Natural killer cell (primary cell): ENCODE data around the gene ZNF701. TPM values are rescaled to one million over a fixed set of nuclear protein-coding genes. Genes with fewer than 3 reads are reported as not detected.

Source experiments
- ATAC-seq, 3 donors: fragments of 150-1000 bp in 2 of 3; fragments of 200-7000 bp in 1 of 3; cut with Tn5 transposase; 1 replicate in 1 of 3; 2 replicates in 2 of 3; pipeline ENCODE4 v1.10.0; 2021; ENCODE audit warnings: mild to moderate bottlenecking in 2 of 3, moderate library complexity in 2 of 3
- DNase-seq, 2 donors: peaks; one replicate each; pipeline versions ENCODE4 v3.0.0 to v3.0.0-alpha.2; 2013 to 2021; ENCODE audit warnings: mixed read lengths in 1 of 2
- H3K27ac ChIP-seq: one replicate; pipeline ENCODE4 v1.5.1; 2013; ENCODE audit warnings: mild to moderate bottlenecking, low read length
- H3K27me3 ChIP-seq: one replicate; pipeline ENCODE4 v1.6.1; 2013; ENCODE audit warnings: low read length; ENCODE audit not compliant: control insufficient read depth, insufficient read depth
- H3K36me3 ChIP-seq: one replicate; pipeline ENCODE4 v1.6.1; 2013; ENCODE audit warnings: low read length; ENCODE audit not compliant: control insufficient read depth, insufficient read depth
- H3K4me1 ChIP-seq: one replicate; pipeline ENCODE4 v1.6.1; 2013; ENCODE audit warnings: low read length; ENCODE audit not compliant: control insufficient read depth, insufficient read depth
- H3K4me3 ChIP-seq: one replicate; pipeline ENCODE4 v1.5.1; 2013; ENCODE audit warnings: low read length
- H3K9me3 ChIP-seq: one replicate; pipeline ENCODE4 v1.6.1; 2013; ENCODE audit warnings: low read length; ENCODE audit not compliant: control insufficient read depth, insufficient read depth
- H3K27ac Mint-ChIP-seq, 2 donors: one replicate each; pipeline ENCODE4 v1.8.0; 2022; ENCODE audit warnings: mild to moderate bottlenecking in 2 of 2, mixed read lengths in 2 of 2, moderate library complexity in 1 of 2
- H3K27me3 Mint-ChIP-seq, 2 donors: one replicate each; pipeline ENCODE4 v1.8.0; 2022; ENCODE audit warnings: low read depth in 2 of 2, mixed read lengths in 2 of 2
- H3K36me3 Mint-ChIP-seq: one replicate; pipeline ENCODE4 v1.8.0; 2022; ENCODE audit warnings: mixed read lengths
- H3K4me1 Mint-ChIP-seq, 2 donors: one replicate each; pipeline ENCODE4 v1.8.0; 2022; ENCODE audit warnings: mixed read lengths in 2 of 2
- H3K4me3 Mint-ChIP-seq: one replicate; pipeline ENCODE4 v1.8.0; 2022; ENCODE audit warnings: mild to moderate bottlenecking, moderate library complexity, mixed read lengths
- H3K9me3 Mint-ChIP-seq, 2 donors: one replicate each; pipeline ENCODE4 v1.8.0; 2022; ENCODE audit warnings: mixed read lengths in 2 of 2
- CTCF ChIP-seq: fragments of 200-600 bp; IDR thresholded peaks from one replicate; pipeline ENCODE4 v1.8.0; 2022; ENCODE audit warnings: antibody characterized with exemption
- WGBS: methylation state at CpG from one replicate; pipeline ENCODE4 v1.1.7; 2013; ENCODE audit warnings: missing lambda C conversion rate; ENCODE audit not compliant: insufficient coverage; 5-methylcytosine and 5-hydroxymethylcytosine counted together
- intact Hi-C: fragments of 100-400 bp; cut with micrococcal nuclease; formaldehyde crosslinking; loops from one replicate; pipeline ENCODE4 v1.14.2; 2022
- total RNA-seq, 4 donors: library from RNA; stranded (reverse); fragments of 120-200 nt in 1 of 4; gene quantifications; one replicate each; pipeline versions ENCODE4 v1.2.3 to v1.2.4, GENCODE V29; 2013 to 2022

ZNF701 gene
- 10 to 100 TPM; 27.4 to 41.2 (median 28.4) TPM for total RNA-seq
- 49.6 TPM for total RNA-seq (2013)

GRCh38 chr19:52570000-52570861, at the start of gene ZNF701:
ZNF701 (plus strand) TSS chr19:52570287; CDS start chr19:52574148, 3,861 bp downstream.
- Histone ChIP-seq H3K4me1 (peaks cover 12% of the 10 kb centered on the region), H3K36me3 (peaks cover 23% of the 10 kb centered on the region), H3K27me3 (no peaks in the 10 kb centered on the region), H3K9me3 (peaks cover 18% of the 10 kb centered on the region), H3K4me3 (peak within 1 kb of the TSS; percentile 91), H3K27ac (peak within 1 kb of the TSS; percentile 76)
- intact Hi-C loops = loop anchor here (1.0 to 2.0 kb wide), 3 partner anchors 27 to 43 kb away; partner anchors contain the start of gene ZNF808
- peaks cover 0 to 4% of the 10 kb centered on the region in 2 donors for H3K9me3 Mint-ChIP-seq
- H3K4me3 Mint-ChIP-seq = peak within 1 kb of the TSS; percentile 99
- DNase-seq (peak; percentile 97 to 99), ATAC-seq (peak; percentile 98 to 100 (median 99))
- TF ChIP-seq CTCF = peak; percentile 37
- peaks cover 15% of the 10 kb centered on the region for H3K36me3 Mint-ChIP-seq
- H3K27me3 Mint-ChIP-seq = no peaks in the 10 kb centered on the region
- peak within 1 kb of the TSS; percentile 91 to 94 for H3K27ac Mint-ChIP-seq
- WGBS = under 1% methylated on average over 57 of the region's 57 CpGs
- H3K4me1 Mint-ChIP-seq = peaks cover 32 to 39% of the 10 kb centered on the region in 2 donors

DNA sequence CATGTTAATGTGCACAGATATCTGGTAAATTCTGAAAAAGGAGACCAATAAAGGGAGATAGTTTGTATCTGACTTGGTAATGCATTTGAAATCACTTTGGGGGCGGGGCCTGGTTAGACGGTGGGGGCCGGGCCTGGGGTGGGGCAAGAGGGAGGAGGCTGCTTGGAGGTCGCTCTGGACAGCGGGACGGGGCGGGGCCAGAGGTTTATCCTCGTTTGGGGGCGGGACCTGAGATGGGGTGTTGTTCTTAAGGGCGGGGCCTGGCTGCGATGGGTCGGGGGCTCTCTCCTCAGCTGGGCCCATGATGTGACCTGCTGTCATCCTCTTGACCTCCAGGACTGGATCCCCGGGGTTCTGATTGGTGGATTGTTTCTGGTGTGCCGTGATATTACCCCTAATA, 47.5 kb upstream of the ZNF701 start:
- no peaks in the 10 kb centered on the region for H3K36me3 ChIP-seq
- no peak overlapping the region for H3K4me3 ChIP-seq
- H3K27ac ChIP-seq = no peak overlapping the region
- no peak for ATAC-seq
- WGBS = 93% methylated on average over 11 of the region's 14 CpGs
- no peak for TF ChIP-seq CTCF
- no peak for DNase-seq
- Mint-ChIP-seq H3K36me3 (no peaks in the 10 kb centered on the region), H3K27ac (no peak overlapping the region), H3K27me3 (peaks cover 0 to 6% of the 10 kb centered on the region in 2 donors), H3K4me1 (peaks cover 0 to 20% of the 10 kb centered on the region in 2 donors), H3K4me3 (no peak overlapping the region), H3K9me3 (peaks cover 0 to 2% of the 10 kb centered on the region in 2 donors)
- peaks cover 16% of the 10 kb centered on the region for H3K4me1 ChIP-seq
- peaks cover 9% of the 10 kb centered on the region for H3K9me3 ChIP-seq
- intact Hi-C loops = no loop called here
- H3K27me3 ChIP-seq = no peaks in the 10 kb centered on the region

DNA sequence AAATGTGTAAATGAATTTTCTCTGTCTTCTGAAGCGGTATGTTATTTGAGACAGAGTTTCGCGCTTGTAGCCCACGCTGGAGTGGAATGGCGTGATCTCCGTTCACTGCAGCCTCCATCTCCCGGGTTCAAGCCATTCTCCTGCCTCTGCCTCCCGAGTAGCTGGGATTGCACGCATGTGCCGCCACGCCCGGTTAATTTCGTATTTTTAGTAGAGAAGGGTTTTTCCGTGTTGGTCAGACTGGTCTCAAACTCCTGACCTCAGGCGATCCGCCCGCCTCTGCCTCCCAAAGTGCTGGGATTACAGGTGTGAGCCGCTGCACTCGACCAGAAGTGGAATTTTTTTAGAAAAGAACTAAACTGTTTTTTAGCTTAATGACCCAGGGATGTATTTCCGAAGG, 46.0 kb upstream of the ZNF701 start:
- ATAC-seq (no peak), DNase-seq (no peak)
- intact Hi-C loops = no loop called here
- H3K27ac ChIP-seq = no peak overlapping the region
- H3K9me3 ChIP-seq = peaks cover 4% of the 10 kb centered on the region
- 91% methylated on average over 20 of the region's 20 CpGs for WGBS
- Mint-ChIP-seq H3K36me3 (no peaks in the 10 kb centered on the region), H3K9me3 (peaks cover 0 to 2% of the 10 kb centered on the region in 2 donors), H3K4me1 (peaks cover 12 to 29% of the 10 kb centered on the region in 2 donors), H3K27me3 (peaks cover 0 to 6% of the 10 kb centered on the region in 2 donors), H3K4me3 (no peak overlapping the region), H3K27ac (no peak overlapping the region)
- H3K4me3 ChIP-seq = no peak overlapping the region
- peaks cover 27% of the 10 kb centered on the region for H3K4me1 ChIP-seq
- no peaks in the 10 kb centered on the region for H3K36me3 ChIP-seq
- H3K27me3 ChIP-seq = no peaks in the 10 kb centered on the region
- TF ChIP-seq CTCF = no peak
